ENCODE data around the gene S100A7A.

- TF ChIP-seq POLR2AphosphoS2 (IDR thresholded peaks at IDR 0.05; ENCODE audit: low read depth, low read length) = no peak
- TF ChIP-seq CTCF (IDR thresholded peaks at IDR 0.05 in 2 of 3, conservative IDR thresholded peaks at IDR 0.05 in 1 of 3; ENCODE audit: control insufficient read depth in 2 of 3, extremely low read depth in 1 of 3, insufficient read depth in 1 of 3, low read depth in 3 of 3, low read length in 3 of 3) = no peak
- no peak for TF ChIP-seq NFYB (IDR thresholded peaks at IDR 0.05; ENCODE audit: insufficient read depth, low read depth, low read length)
- no peak for TF ChIP-seq RELB (IDR thresholded peaks at IDR 0.05; ENCODE audit: low read depth)
- no peak for TF ChIP-seq ATF7 (IDR thresholded peaks at IDR 0.05; ENCODE audit: low read depth)
- TF ChIP-seq EZH2 (IDR thresholded peaks at IDR 0.05; ENCODE audit: borderline replicate concordance, control insufficient read depth, low read depth, low read length) = no peak
- TF ChIP-seq TAF1 (IDR thresholded peaks at IDR 0.05; ENCODE audit: borderline replicate concordance, low read depth, low read length) = no peak
- no peak for TF ChIP-seq RCOR1 (conservative IDR thresholded peaks at IDR 0.05; ENCODE audit: low read depth, low read length)
- no peak for TF ChIP-seq POLR2A (IDR thresholded peaks at IDR 0.05; ENCODE audit: low read depth, low read length)
- TF ChIP-seq POLR2AphosphoS5 (IDR thresholded peaks at IDR 0.05; ENCODE audit: low read length) = no peak
- TF ChIP-seq IRF3 (IDR thresholded peaks at IDR 0.05) = no peak
Measured at GRCh38 chr1:153430166-153430553, 13.8 kb downstream of the S100A7A start.

Measured in GM12878 (cell line).